Measurements from ENCODE around the gene SPIN1. TPM values are rescaled to one million over a fixed set of nuclear protein-coding genes. Genes with fewer than 3 reads are reported as not detected.

The SPIN1 gene
- total and polyA plus RNA-seq, 2 donors (not counting 3 experiments of a cell fraction or from before 2014, with no cell fraction given), result 38.1 to 56.8 TPM

DNA sequence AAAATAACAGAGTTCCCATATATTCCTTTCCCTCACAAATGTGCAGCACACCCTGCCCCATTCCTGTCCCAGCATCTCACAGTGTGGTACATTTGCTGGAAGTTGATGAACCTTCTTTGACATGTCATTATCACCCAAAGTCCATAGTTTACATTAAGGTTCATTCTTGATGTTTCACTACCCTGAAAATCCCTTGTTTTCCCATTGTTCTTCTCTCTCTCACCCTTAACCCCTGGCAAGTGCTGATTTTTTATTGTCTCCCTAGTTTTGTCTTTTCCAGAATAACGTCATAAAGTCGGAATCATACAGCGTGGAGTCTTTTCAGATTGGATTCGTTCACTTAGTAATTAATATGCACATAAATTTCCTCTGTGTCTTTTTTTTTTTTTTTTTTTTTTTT is 48.1 kb downstream of the SPIN1 start:
- dilution Hi-C loops (cut with MboI; ENCODE audit: extremely low pct_ligation_motif_present, low sequenced_read_pairs) (no loop called here), intact Hi-C loops (cut with micrococcal nuclease) (no loop called here)
- Histone ChIP-seq H3K27me3 (ENCODE audit: control insufficient read depth in 2 of 2, insufficient read depth in 2 of 2, low read length in 2 of 2) (no peaks in the 10 kb centered on the region), H3K9me3 (replicated peaks; ENCODE audit: control insufficient read depth, insufficient read depth, low read length) (no peaks in the 10 kb centered on the region), H2AFZ (ENCODE audit: low read depth, low read length) (no peak overlapping the region), H3K4me3 (replicated peaks in 1 of 3; ENCODE audit: insufficient read depth in 1 of 3, low read depth in 1 of 3, low read length in 3 of 3) (no peak overlapping the region), H3K79me2 (ENCODE audit: control insufficient read depth, insufficient read depth, low read length) (peaks cover 46% of the 10 kb centered on the region), H3K27ac (ENCODE audit: insufficient read depth, low read depth, low read length) (no peak overlapping the region), H3K9me1 (replicated peaks; ENCODE audit: control insufficient read depth, extremely low read depth, insufficient read depth, low read length) (no peaks in the 10 kb centered on the region), H3K9ac (replicated peaks; ENCODE audit: extremely low read depth, insufficient read depth, low read length) (no peak overlapping the region), H4K20me1 (replicated peaks; ENCODE audit: control insufficient read depth, extremely low read depth, insufficient read depth, low read length) (peaks cover 3% of the 10 kb centered on the region), H3K4me2 (ENCODE audit: insufficient read depth, low read length) (no peak overlapping the region), H3K36me3 (ENCODE audit: control insufficient read depth in 2 of 2, extremely low read depth in 1 of 2, insufficient read depth in 2 of 2, low read length in 2 of 2) (peaks cover 0 to 4% of the 10 kb centered on the region in 2 experiments), H3K4me1 (ENCODE audit: control insufficient read depth, extremely low read depth, insufficient read depth, low read length) (no peaks in the 10 kb centered on the region)
- DNase-seq (ENCODE audit: low read depth, low spot score) (no peak), FAIRE-seq (no peak)
- CTCF ChIA-PET, result no interaction called here
- POLR2A ChIA-PET, result no interaction called here
- BruUV-seq (replicated peaks), result no TSS peak
- TF ChIP-seq, protein P1, sequence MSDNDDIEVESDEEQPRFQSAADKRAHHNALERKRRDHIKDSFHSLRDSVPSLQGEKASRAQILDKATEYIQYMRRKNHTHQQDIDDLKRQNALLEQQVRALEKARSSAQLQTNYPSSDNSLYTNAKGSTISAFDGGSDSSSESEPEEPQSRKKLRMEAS (IDR thresholded peaks at IDR 0.05; ENCODE audit: insufficient read depth, insufficient read length), result no peak

GRCh38 chr9:88437210-88438146 is 49.2 kb downstream of the SPIN1 start:
- no peak overlapping the region for H3K27ac ChIP-seq (ENCODE audit: insufficient read depth, low read depth, low read length)
- H3K4me3 ChIP-seq (replicated peaks in 1 of 3; ENCODE audit: insufficient read depth in 1 of 3, low read depth in 1 of 3, low read length in 3 of 3), result no peak overlapping the region
- BruUV-seq (replicated peaks), result no TSS peak
- no peaks in the 10 kb centered on the region for H3K9me1 ChIP-seq (replicated peaks; ENCODE audit: control insufficient read depth, extremely low read depth, insufficient read depth, low read length)
- FAIRE-seq (no peak), DNase-seq (ENCODE audit: low read depth, low spot score) (no peak)
- H3K79me2 ChIP-seq (ENCODE audit: control insufficient read depth, insufficient read depth, low read length), result peaks cover 44% of the 10 kb centered on the region
- no peak overlapping the region for H3K9ac ChIP-seq (replicated peaks; ENCODE audit: extremely low read depth, insufficient read depth, low read length)
- TF ChIP-seq CTCF (IDR thresholded peaks at IDR 0.05; ENCODE audit: extremely low read depth in 1 of 2, insufficient read depth in 1 of 2, low read depth in 1 of 2, low read length in 2 of 2) (no peak), JUN (IDR thresholded peaks at IDR 0.05; ENCODE audit: borderline replicate concordance, insufficient read depth, insufficient read length, low read depth) (no peak), FOS (IDR thresholded peaks at IDR 0.05; ENCODE audit: borderline replicate concordance, insufficient read depth, low read length) (no peak), POLR2A (IDR thresholded peaks at IDR 0.05; ENCODE audit: low read depth, low read length) (no peak), EZH2 (IDR thresholded peaks at IDR 0.05; ENCODE audit: borderline replicate concordance, low read depth, low read length, severe bottlenecking) (no peak), MYC (IDR thresholded peaks at IDR 0.05; ENCODE audit: low read depth, low read length) (no peak), POLR2AphosphoS5 (IDR thresholded peaks at IDR 0.05; ENCODE audit: insufficient read depth, low read depth, low read length) (no peak), GATA2 (IDR thresholded peaks at IDR 0.05; ENCODE audit: insufficient read depth, insufficient read length, low read depth, low read length) (no peak)
- TF ChIP-seq, protein P1 (IDR thresholded peaks at IDR 0.05; ENCODE audit: insufficient read depth, insufficient read length), result no peak
- intact Hi-C loops (cut with micrococcal nuclease) (no loop called here), dilution Hi-C loops (cut with MboI; ENCODE audit: extremely low pct_ligation_motif_present, low sequenced_read_pairs) (no loop called here)
- no peak overlapping the region for H2AFZ ChIP-seq (ENCODE audit: low read depth, low read length)
- POLR2A ChIA-PET, result no interaction called here
- peaks cover 3% of the 10 kb centered on the region for H4K20me1 ChIP-seq (replicated peaks; ENCODE audit: control insufficient read depth, extremely low read depth, insufficient read depth, low read length)
- H3K9me3 ChIP-seq (replicated peaks; ENCODE audit: control insufficient read depth, insufficient read depth, low read length), result no peaks in the 10 kb centered on the region
- no peaks in the 10 kb centered on the region for H3K4me1 ChIP-seq (ENCODE audit: control insufficient read depth, extremely low read depth, insufficient read depth, low read length)
- CTCF ChIA-PET, result no interaction called here
- H3K27me3 ChIP-seq (ENCODE audit: control insufficient read depth in 2 of 2, insufficient read depth in 2 of 2, low read length in 2 of 2), result no peaks in the 10 kb centered on the region
- H3K36me3 ChIP-seq (ENCODE audit: control insufficient read depth in 2 of 2, extremely low read depth in 1 of 2, insufficient read depth in 2 of 2, low read length in 2 of 2), result peaks cover 0 to 4% of the 10 kb centered on the region in 2 experiments
- H3K4me2 ChIP-seq (ENCODE audit: insufficient read depth, low read length), result no peak overlapping the region
